AG09319 (cell line): ENCODE data around the gene SLC17A3.

Experiments
- DNase-seq: peaks from one replicate; pipeline ENCODE4 v3.0.0-alpha.2; 2010; ENCODE audit warnings: low read depth; ENCODE audit errors: extremely low read depth
- CTCF ChIP-seq: IDR thresholded peaks from 2 replicates; pipeline ENCODE4 v1.5.1; 2011; ENCODE audit warnings: low read depth, mild to moderate bottlenecking, inconsistent platforms, low read length, moderate library complexity

Gene SLC17A3

GRCh38 chr6:25913741-25914140, 39.7 kb upstream of the SLC17A3 start:
- no peak for DNase-seq
- TF ChIP-seq CTCF, result no peak

- no peak for TF ChIP-seq CTCF
- no peak for DNase-seq
Observed at GRCh38 chr6:25911351-25911750, 37.3 kb upstream of the SLC17A3 start.

GRCh38 chr6:25907475-25908014, 33.5 kb upstream of the SLC17A3 start:
- no peak for DNase-seq
- TF ChIP-seq CTCF, result no peak

GRCh38 chr6:25903467-25904099, 29.5 kb upstream of the SLC17A3 start:
- no peak for DNase-seq
- no peak for TF ChIP-seq CTCF

- TF ChIP-seq CTCF, result no peak
- DNase-seq, result no peak
Observed at GRCh38 chr6:25902071-25902470, 28.0 kb upstream of the SLC17A3 start.

GRCh38 chr6:25900843-25901242, 26.8 kb upstream of the SLC17A3 start:
- TF ChIP-seq CTCF, result no peak
- no peak for DNase-seq

- TF ChIP-seq CTCF, result no peak
Observed at GRCh38 chr6:25899580-25900408, 25.8 kb upstream of the SLC17A3 start.

More at GRCh38 chr6:25899580-25900408, 25.8 kb upstream of the SLC17A3 start:
- DNase-seq, result no peak
